HEK293 (cell line): ENCODE data around the gene RETREG3.

Experiments
- CTCF ChIA-PET: fragments of 350-600 bp; formaldehyde crosslinking; extraction: SDS; loops from one replicate; lab custom pipeline; 2021; ENCODE audit warnings: antibody characterized with exemption; lab: Yijun Ruan, JAX
- POLR2A ChIA-PET: fragments of 300-600 bp; formaldehyde crosslinking; extraction: SDS; loops from one replicate; lab custom pipeline; 2020; ENCODE audit warnings: antibody characterized with exemption, inconsistent platforms; lab: Yijun Ruan, JAX
- H3K27ac ChIP-seq: fragments of 200-500 bp; sonication (Bioruptor generic); 2 replicates; pipeline ENCODE4 v1.5.1; 2014; ENCODE audit warnings: low read depth, low read length, control low read depth, inconsistent platforms; ENCODE audit errors: extremely low read depth
- H3K36me3 ChIP-seq, 2 experiments: fragments of 200-500 bp in 1 of 2; sonication (Bioruptor generic) in 1 of 2; 1 replicate in 1 of 2; 2 replicates in 1 of 2; pipeline ENCODE4 v1.5.1; 2014 to 2017; ENCODE audit warnings: inconsistent platforms in 2 of 2, low read length in 2 of 2; ENCODE audit not compliant: control insufficient read depth in 2 of 2, insufficient read depth in 1 of 2
- H3K4me1 ChIP-seq: fragments of 200-500 bp; sonication (Bioruptor generic); 2 replicates; pipeline ENCODE4 v1.5.1; 2014; ENCODE audit warnings: mild to moderate bottlenecking, low read length, inconsistent platforms; ENCODE audit not compliant: control insufficient read depth, insufficient read depth
- H3K4me3 ChIP-seq: 2 replicates; pipeline ENCODE4 v1.5.1; 2011; ENCODE audit warnings: low read depth, mild to moderate bottlenecking, control low read depth, low read length, moderate library complexity
- H3K9me3 ChIP-seq: fragments of 200-500 bp; sonication (Bioruptor generic); 2 replicates; pipeline ENCODE4 v1.5.1; 2014; ENCODE audit warnings: low read depth, low read length, inconsistent platforms; ENCODE audit not compliant: control insufficient read depth, insufficient read depth
- MZF1 ChIP-seq: fragments of 450-650 bp; formaldehyde crosslinking; IDR thresholded peaks from 2 replicates; pipeline ENCODE4 v1.5.1; 2017; ENCODE audit warnings: missing biosample characterization, missing genetic modification characterization, borderline replicate concordance
- SETDB1 ChIP-seq: IDR thresholded peaks from one replicate; pipeline ENCODE4 v1.6.1; 2017; ENCODE audit warnings: mild to moderate bottlenecking, low read length, moderate library complexity, mixed read lengths; ENCODE audit not compliant: insufficient read length
- SP3 ChIP-seq: fragments of 450-650 bp; formaldehyde crosslinking; IDR thresholded peaks from 2 replicates; pipeline ENCODE4 v1.5.1; 2016; ENCODE audit warnings: missing biosample characterization, missing genetic modification characterization
- TRIM28 ChIP-seq: IDR thresholded peaks from 2 replicates; pipeline ENCODE4 v1.6.1; 2011; ENCODE audit warnings: low read length, control low read depth, borderline replicate concordance
- ZBTB17 ChIP-seq: fragments of 450-650 bp; formaldehyde crosslinking; IDR thresholded peaks from 2 replicates; pipeline ENCODE4 v1.5.1; 2016; ENCODE audit warnings: missing biosample characterization, missing genetic modification characterization
- ZBTB8A ChIP-seq: fragments of 450-650 bp; formaldehyde crosslinking; IDR thresholded peaks from 2 replicates; pipeline ENCODE4 v1.5.1; 2016; ENCODE audit warnings: missing biosample characterization, missing genetic modification characterization
- ZFP41 ChIP-seq: fragments of 450-650 bp; formaldehyde crosslinking; IDR thresholded peaks from 2 replicates; pipeline ENCODE4 v1.5.1; 2016; ENCODE audit warnings: missing biosample characterization, missing genetic modification characterization, borderline replicate concordance
- ZNF311 ChIP-seq: fragments of 450-650 bp; formaldehyde crosslinking; IDR thresholded peaks from 2 replicates; pipeline ENCODE4 v1.5.1; 2017; ENCODE audit warnings: missing biosample characterization, missing genetic modification characterization, borderline replicate concordance
- ZNF335 ChIP-seq: fragments of 450-650 bp; formaldehyde crosslinking; conservative IDR thresholded peaks from 2 replicates; pipeline ENCODE4 v1.5.1; 2016; ENCODE audit warnings: missing biosample characterization, missing genetic modification characterization
- ZNF366 ChIP-seq: fragments of 450-650 bp; formaldehyde crosslinking; conservative IDR thresholded peaks from 2 replicates; pipeline ENCODE4 v1.5.1; 2016; ENCODE audit warnings: missing biosample characterization, missing genetic modification characterization
- ZNF600 ChIP-seq: fragments of 450-650 bp; formaldehyde crosslinking; IDR thresholded peaks from 2 replicates; pipeline ENCODE4 v1.5.1; 2016; ENCODE audit warnings: missing biosample characterization, missing genetic modification characterization
- ZNF837 ChIP-seq: fragments of 450-650 bp; formaldehyde crosslinking; IDR thresholded peaks from 2 replicates; pipeline ENCODE4 v1.5.1; 2016; ENCODE audit warnings: missing biosample characterization, missing genetic modification characterization
- TF ChIP-seq, protein P1 (sequence below): fragments of 450-650 bp; formaldehyde crosslinking; IDR thresholded peaks from 2 replicates; pipeline ENCODE4 v1.5.1; 2017; ENCODE audit warnings: missing biosample characterization, mild to moderate bottlenecking, missing genetic modification characterization, moderate library complexity
- TF ChIP-seq, protein P2 (sequence below): fragments of 450-650 bp; IDR thresholded peaks from 2 replicates; pipeline ENCODE4 v1.5.1; 2018; ENCODE audit warnings: missing biosample characterization, missing genetic modification characterization

Gene RETREG3

DNA sequence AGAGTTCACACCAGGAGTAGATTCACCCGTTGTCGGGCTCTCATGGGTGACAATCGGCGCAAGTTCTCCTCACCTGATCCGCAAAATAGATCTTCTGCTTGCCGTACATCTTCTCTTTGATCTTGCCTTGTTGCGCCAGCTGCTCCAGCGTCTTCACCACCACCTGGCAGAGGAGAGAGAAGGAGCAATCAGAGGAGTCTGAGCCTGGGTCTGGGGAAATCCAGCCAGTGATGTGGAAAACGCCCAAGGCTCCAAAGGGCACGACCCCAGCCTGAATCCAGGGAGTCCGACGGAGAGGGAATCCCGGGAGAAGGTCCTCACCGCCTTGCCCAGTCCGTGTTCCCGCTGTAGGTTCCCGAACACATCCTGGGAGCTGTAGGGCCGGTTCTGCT lies 32.0 kb downstream of the RETREG3 start (continued):
- TF ChIP-seq ZFP41 (tag by site-specific recombination) (no peak), MZF1 (tag by site-specific recombination) (no peak), ZBTB17 (tag by site-specific recombination) (peak; percentile 43; the same call in 1 of the 2 replicates), SP3 (tag by site-specific recombination) (no peak)
- TF ChIP-seq, protein P1, sequence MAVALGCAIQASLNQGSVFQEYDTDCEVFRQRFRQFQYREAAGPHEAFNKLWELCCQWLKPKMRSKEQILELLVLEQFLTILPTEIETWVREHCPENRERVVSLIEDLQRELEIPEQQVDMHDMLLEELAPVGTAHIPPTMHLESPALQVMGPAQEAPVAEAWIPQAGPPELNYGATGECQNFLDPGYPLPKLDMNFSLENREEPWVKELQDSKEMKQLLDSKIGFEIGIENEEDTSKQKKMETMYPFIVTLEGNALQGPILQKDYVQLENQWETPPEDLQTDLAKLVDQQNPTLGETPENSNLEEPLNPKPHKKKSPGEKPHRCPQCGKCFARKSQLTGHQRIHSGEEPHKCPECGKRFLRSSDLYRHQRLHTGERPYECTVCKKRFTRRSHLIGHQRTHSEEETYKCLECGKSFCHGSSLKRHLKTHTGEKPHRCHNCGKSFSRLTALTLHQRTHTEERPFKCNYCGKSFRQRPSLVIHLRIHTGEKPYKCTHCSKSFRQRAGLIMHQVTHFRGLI = no peak

DNA sequence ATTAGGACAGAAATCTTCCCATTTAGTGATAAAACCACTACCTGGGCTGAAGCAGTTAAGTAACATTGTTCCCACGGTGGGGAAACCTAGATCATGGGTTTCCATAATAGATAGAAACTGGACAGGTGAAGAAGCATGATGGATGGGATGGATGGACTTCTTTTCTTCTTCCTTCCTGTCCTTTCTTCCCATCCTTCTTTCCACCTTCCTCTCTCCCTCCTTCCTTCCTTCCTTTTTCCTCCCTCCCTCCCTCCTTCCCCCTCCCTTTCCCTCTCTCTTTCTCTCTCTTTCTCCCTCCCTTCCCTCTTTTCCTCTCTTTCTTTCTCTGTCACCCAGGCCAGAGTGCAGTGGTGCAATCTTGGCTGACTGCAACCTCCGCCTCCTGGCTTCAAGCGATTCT lies 34.7 kb downstream of the RETREG3 start:
- TF ChIP-seq ZNF837 (tag by site-specific recombination) (no peak), ZNF366 (peak; percentile 95)

DNA sequence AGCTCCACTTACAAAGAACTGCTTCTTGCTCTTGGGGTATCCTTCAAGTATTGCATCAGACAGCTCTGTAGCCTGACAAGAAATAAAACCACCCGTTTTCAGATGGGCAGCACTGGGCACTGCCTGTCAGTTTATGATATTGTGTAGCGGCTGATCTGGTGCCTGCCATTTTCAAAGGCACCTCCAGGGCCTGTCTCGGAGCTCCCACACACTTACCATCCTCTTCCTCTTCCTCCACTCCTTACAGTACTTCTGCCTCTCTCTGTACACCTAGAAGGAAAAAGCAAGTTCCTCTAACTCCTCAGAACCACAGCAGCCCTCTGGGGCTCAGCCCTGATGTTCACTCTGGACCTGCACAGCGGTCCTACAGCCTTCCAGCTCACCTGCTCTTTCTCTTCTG lies 36.1 kb downstream of the RETREG3 start:
- Histone ChIP-seq H3K4me1 (peaks cover 4% of the 10 kb centered on the region), H3K4me3 (no peak overlapping the region), H3K9me3 (no peaks in the 10 kb centered on the region), H3K36me3 (peaks cover 57 to 86% of the 10 kb centered on the region in 2 experiments), H3K27ac (peak overlapping the region; percentile 33; the same call in 1 of the 2 replicates)
- ChIA-PET POLR2A (interaction anchor here (0.9 to 1.4 kb wide), 2 partner anchors 37 to 190 kb away, joined by 3 to 4 read pairs; partner anchors contain the start of gene NAGLU), CTCF (interaction anchor here (0.6 to 1.7 kb wide), 2 partner anchors 177 to 191 kb away, joined by 4 to 5 read pairs; no protein-coding TSS in a partner anchor)
- TF ChIP-seq ZFP41 (tag by site-specific recombination) (no peak), ZNF600 (tag by site-specific recombination) (peak; percentile 66; the same call in 1 of the 2 replicates), SETDB1 (no peak), ZNF335 (tag by site-specific recombination) (0 out of 2 replicates have a peak, but pooled peaks have one; percentile 17), ZBTB17 (tag by site-specific recombination) (no peak), ZNF311 (tag by site-specific recombination) (no peak)
- TF ChIP-seq, protein P2, sequence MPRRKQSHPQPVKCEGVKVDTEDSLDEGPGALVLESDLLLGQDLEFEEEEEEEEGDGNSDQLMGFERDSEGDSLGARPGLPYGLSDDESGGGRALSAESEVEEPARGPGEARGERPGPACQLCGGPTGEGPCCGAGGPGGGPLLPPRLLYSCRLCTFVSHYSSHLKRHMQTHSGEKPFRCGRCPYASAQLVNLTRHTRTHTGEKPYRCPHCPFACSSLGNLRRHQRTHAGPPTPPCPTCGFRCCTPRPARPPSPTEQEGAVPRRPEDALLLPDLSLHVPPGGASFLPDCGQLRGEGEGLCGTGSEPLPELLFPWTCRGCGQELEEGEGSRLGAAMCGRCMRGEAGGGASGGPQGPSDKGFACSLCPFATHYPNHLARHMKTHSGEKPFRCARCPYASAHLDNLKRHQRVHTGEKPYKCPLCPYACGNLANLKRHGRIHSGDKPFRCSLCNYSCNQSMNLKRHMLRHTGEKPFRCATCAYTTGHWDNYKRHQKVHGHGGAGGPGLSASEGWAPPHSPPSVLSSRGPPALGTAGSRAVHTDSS (tag by site-specific recombination) = peak; percentile 76

More for the DNA sequence above, 34.7 kb downstream of the RETREG3 start:
- Histone ChIP-seq H3K4me1 (peaks cover 4% of the 10 kb centered on the region), H3K9me3 (no peaks in the 10 kb centered on the region), H3K4me3 (no peak overlapping the region), H3K36me3 (peaks cover 57 to 77% of the 10 kb centered on the region in 2 experiments), H3K27ac (no peak overlapping the region)
- ChIA-PET POLR2A (interaction anchor here (0.7 kb wide), 1 partner anchor 204 kb away, joined by 7 read pairs; no protein-coding TSS in a partner anchor), CTCF (interaction anchor here (1.7 kb wide), 1 partner anchor 189 kb away, joined by 4 read pairs; no protein-coding TSS in a partner anchor)

DNA sequence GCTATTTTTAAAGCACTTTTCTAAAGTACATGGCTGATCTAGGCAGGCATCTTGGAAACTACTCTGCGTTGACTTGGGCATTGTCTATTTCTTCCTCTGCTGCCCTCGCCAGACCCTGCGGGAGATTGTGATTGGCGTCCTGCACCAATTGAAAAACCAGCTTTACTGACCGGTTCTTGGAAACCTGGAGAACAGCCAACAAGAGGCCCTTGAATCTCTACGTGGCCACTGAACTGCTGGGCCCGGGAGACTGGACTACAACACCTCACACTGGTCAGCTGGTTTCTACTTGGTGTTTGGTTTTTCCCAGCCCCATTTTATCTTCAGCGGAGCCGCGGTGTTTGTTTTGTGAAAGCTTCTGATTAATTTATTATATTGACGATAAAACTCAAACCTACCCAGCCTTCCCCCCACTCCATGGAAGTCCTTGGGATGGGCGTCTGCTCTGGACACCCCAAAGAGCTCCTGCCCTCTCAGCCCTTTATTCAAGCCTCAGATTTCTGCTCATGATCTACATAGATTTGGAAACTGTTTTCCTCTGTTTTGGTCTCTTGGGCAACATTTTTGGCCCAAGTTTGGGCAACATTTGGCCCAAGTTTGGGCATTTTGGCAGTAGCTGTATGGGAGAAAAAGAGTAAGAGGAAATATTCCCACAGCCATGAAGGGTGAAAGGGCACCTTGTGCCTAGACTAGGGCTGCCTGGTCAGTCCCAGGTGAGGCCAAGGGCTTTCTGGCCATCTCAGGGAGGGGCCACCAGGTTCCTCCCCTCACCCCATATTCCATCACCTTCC lies 37.5 kb downstream of the RETREG3 start:
- Histone ChIP-seq H3K4me3 (no peak overlapping the region), H3K27ac (peak overlapping the region; percentile 31; the same call in 1 of the 2 replicates), H3K4me1 (peaks cover 3% of the 10 kb centered on the region), H3K36me3 (peaks cover 56 to 85% of the 10 kb centered on the region in 2 experiments), H3K9me3 (no peaks in the 10 kb centered on the region)
- TF ChIP-seq TRIM28 (no peak), ZBTB8A (tag by site-specific recombination) (peak; percentile 68), ZNF600 (tag by site-specific recombination) (peak; percentile 33; the same call in 1 of the 2 replicates)
- ChIA-PET CTCF (interaction anchor here (0.6 to 0.7 kb wide), 3 partner anchors 112 to 259 kb away, joined by 3 to 4 read pairs (median 3); no protein-coding TSS in a partner anchor), POLR2A (no interaction called here)
